HepG2 (cell line): Measurements from ENCODE around the gene SAMD14. TPM values are rescaled to one million over a fixed set of nuclear protein-coding genes. Genes with fewer than 3 reads are reported as not detected.

Experiments used
- CC2D1A ChIP-seq: sonication (generic); formaldehyde crosslinking; IDR thresholded peaks from 2 replicates; pipeline ENCODE4 v1.8.1; 2023; ENCODE audit warnings: mild to moderate bottlenecking, missing genetic modification reagents
- EP300 ChIP-seq, 3 experiments: sonication (generic) in 1 of 3; formaldehyde crosslinking in 1 of 3; IDR thresholded peaks; 2 replicates each; pipeline versions ENCODE4 v1.5.1 to v1.6.1; 2011 to 2020; ENCODE audit warnings: low read depth in 2 of 3, low read length in 2 of 3, borderline replicate concordance in 1 of 3, improper control_type of control experiment in 1 of 3, mild to moderate bottlenecking in 1 of 3, missing genetic modification reagents in 1 of 3, moderate library complexity in 1 of 3
- FOXA1 ChIP-seq, 2 experiments: fragments of 450-650 bp in 1 of 2; sonication (generic) in 1 of 2; formaldehyde crosslinking in 1 of 2; IDR thresholded peaks; 2 replicates each; pipeline versions ENCODE4 v1.4.0 to v1.6.1; 2016 to 2020; ENCODE audit warnings: missing genetic modification reagents in 1 of 2
- GPN1 ChIP-seq: sonication (generic); formaldehyde crosslinking; IDR thresholded peaks from 2 replicates; pipeline ENCODE4 v1.5.1; 2020; ENCODE audit warnings: missing genetic modification reagents, borderline replicate concordance
- KAT7 ChIP-seq: IDR thresholded peaks from 2 replicates; pipeline ENCODE4 v1.6.1; 2018; ENCODE audit warnings: borderline replicate concordance, missing compliant biosample characterization
- MEIS1 ChIP-seq: sonication (generic); formaldehyde crosslinking; IDR thresholded peaks from 2 replicates; pipeline ENCODE4 v1.9.0; 2021; ENCODE audit warnings: mild to moderate bottlenecking, missing genetic modification reagents, moderate library complexity, borderline replicate concordance
- MIER2 ChIP-seq: IDR thresholded peaks from 2 replicates; pipeline ENCODE4 v1.6.1; 2016; ENCODE audit warnings: missing biosample characterization, missing genetic modification reagents
- RXRA ChIP-seq: sonication (generic); formaldehyde crosslinking; IDR thresholded peaks from 2 replicates; pipeline ENCODE4 v1.5.1; 2020; ENCODE audit warnings: missing genetic modification reagents
- SIN3A ChIP-seq: IDR thresholded peaks from 2 replicates; pipeline ENCODE4 v1.6.1; 2011; ENCODE audit warnings: low read depth, mild to moderate bottlenecking, control low read depth, low read length, borderline replicate concordance
- TAF1 ChIP-seq: sonication (generic); formaldehyde crosslinking; IDR thresholded peaks from 2 replicates; pipeline ENCODE4 v1.4.0; 2020; ENCODE audit warnings: missing genetic modification reagents
- ZBTB7B ChIP-seq: sonication (generic); formaldehyde crosslinking; IDR thresholded peaks from 2 replicates; pipeline ENCODE4 v1.4.0; 2020; ENCODE audit warnings: missing genetic modification reagents
- ZFP90 ChIP-seq: sonication (generic); formaldehyde crosslinking; IDR thresholded peaks from 2 replicates; pipeline ENCODE4 v1.8.0; 2022; ENCODE audit warnings: missing genetic modification reagents, mild to moderate bottlenecking, inconsistent platforms, borderline replicate concordance
- ZFX ChIP-seq: sonication (generic); formaldehyde crosslinking; IDR thresholded peaks from 2 replicates; pipeline ENCODE4 v1.4.0; 2020; ENCODE audit warnings: mild to moderate bottlenecking, low read depth, missing genetic modification reagents, moderate library complexity
- ZNF124 ChIP-seq: sonication (generic); formaldehyde crosslinking; IDR thresholded peaks from 2 replicates; pipeline ENCODE4 v1.4.0; 2020; ENCODE audit warnings: missing genetic modification reagents
- ZNF234 ChIP-seq: sonication (generic); formaldehyde crosslinking; conservative IDR thresholded peaks from 2 replicates; pipeline ENCODE4 v1.5.1; 2020; ENCODE audit warnings: mild to moderate bottlenecking, missing genetic modification reagents
- ZNF367 ChIP-seq: sonication (generic); formaldehyde crosslinking; IDR thresholded peaks from 2 replicates; pipeline ENCODE4 v1.4.0; 2020; ENCODE audit warnings: missing genetic modification reagents, borderline replicate concordance
- ZNF501 ChIP-seq: sonication (generic); formaldehyde crosslinking; IDR thresholded peaks from 2 replicates; pipeline ENCODE4 v1.5.1; 2020; ENCODE audit warnings: mild to moderate bottlenecking, moderate library complexity, missing genetic modification reagents
- ZNF563 ChIP-seq: sonication (generic); formaldehyde crosslinking; IDR thresholded peaks from 2 replicates; pipeline ENCODE4 v1.8.0; 2022; ENCODE audit warnings: mild to moderate bottlenecking, moderate library complexity, missing genetic modification reagents
- ZNF615 ChIP-seq: sonication (generic); formaldehyde crosslinking; IDR thresholded peaks from 2 replicates; pipeline ENCODE4 v1.5.0; 2020; ENCODE audit warnings: mild to moderate bottlenecking, missing genetic modification reagents, borderline replicate concordance
- ZNF713 ChIP-seq: sonication (generic); formaldehyde crosslinking; IDR thresholded peaks from 2 replicates; pipeline ENCODE4 v1.4.0; 2020; ENCODE audit warnings: mild to moderate bottlenecking, missing genetic modification reagents
- ZNF768 ChIP-seq: sonication (generic); formaldehyde crosslinking; IDR thresholded peaks from 2 replicates; pipeline ENCODE4 v1.4.0; 2020; ENCODE audit warnings: missing genetic modification reagents
- ZNF883 ChIP-seq: sonication (generic); formaldehyde crosslinking; IDR thresholded peaks from 2 replicates; pipeline ENCODE4 v1.5.1; 2020; ENCODE audit warnings: mild to moderate bottlenecking, missing genetic modification reagents; ENCODE audit errors: not compliant biosample characterization
- polyA plus RNA-seq, 8 experiments: library from polyadenylated mRNA; depleted of rRNA in 3 of 8; stranded (reverse) in 7 of 8; unstranded in 1 of 8; fragments of >200 nt; fragmentation: Illumina TruSeq in 4 of 8; extraction: Trizol in 4 of 8; gene quantifications; 2 replicates each; pipeline versions ENCODE4 v1.2.1 to v1.2.3, GENCODE V29; 2011 to 2016; ENCODE audit warnings: low read depth in 4 of 8, missing spikeins in 1 of 8, mixed read lengths in 1 of 8; ENCODE audit not compliant: insufficient read depth in 1 of 8
- total RNA-seq, 5 experiments: library from RNA; depleted of rRNA; stranded (reverse); fragments of >200 nt; fragmentation: Illumina TruSeq; extraction: Trizol; gene quantifications; 2 replicates each; pipeline ENCODE4 v1.2.3, GENCODE V29; 2016; ENCODE audit warnings: low read depth in 1 of 5
- TF ChIP-seq, protein P1 (sequence below): sonication (generic); formaldehyde crosslinking; IDR thresholded peaks from 2 replicates; pipeline ENCODE4 v1.5.0; 2020; ENCODE audit warnings: missing genetic modification reagents, mild to moderate bottlenecking, borderline replicate concordance
- TF ChIP-seq, protein P2 (sequence below): sonication (generic); formaldehyde crosslinking; IDR thresholded peaks from 2 replicates; pipeline ENCODE4 v1.5.0; 2020; ENCODE audit warnings: mild to moderate bottlenecking, low read depth, missing genetic modification reagents, borderline replicate concordance
- TF ChIP-seq, protein P3 (sequence below): IDR thresholded peaks from 2 replicates; pipeline ENCODE4 v1.6.1; 2012; ENCODE audit warnings: low read depth, low read length, improper control_type of control experiment
- TF ChIP-seq, protein P4 (sequence below): sonication (generic); formaldehyde crosslinking; IDR thresholded peaks from 2 replicates; pipeline ENCODE4 v1.9.0; 2022; ENCODE audit warnings: missing genetic modification reagents, mild to moderate bottlenecking, borderline replicate concordance

The SAMD14 gene
- total and polyA plus RNA-seq, 2 of the 13 experiments (the other 11 are each of a cell fraction or from before 2014, with no cell fraction given) = 0.07 to 0.22 TPM

DNA sequence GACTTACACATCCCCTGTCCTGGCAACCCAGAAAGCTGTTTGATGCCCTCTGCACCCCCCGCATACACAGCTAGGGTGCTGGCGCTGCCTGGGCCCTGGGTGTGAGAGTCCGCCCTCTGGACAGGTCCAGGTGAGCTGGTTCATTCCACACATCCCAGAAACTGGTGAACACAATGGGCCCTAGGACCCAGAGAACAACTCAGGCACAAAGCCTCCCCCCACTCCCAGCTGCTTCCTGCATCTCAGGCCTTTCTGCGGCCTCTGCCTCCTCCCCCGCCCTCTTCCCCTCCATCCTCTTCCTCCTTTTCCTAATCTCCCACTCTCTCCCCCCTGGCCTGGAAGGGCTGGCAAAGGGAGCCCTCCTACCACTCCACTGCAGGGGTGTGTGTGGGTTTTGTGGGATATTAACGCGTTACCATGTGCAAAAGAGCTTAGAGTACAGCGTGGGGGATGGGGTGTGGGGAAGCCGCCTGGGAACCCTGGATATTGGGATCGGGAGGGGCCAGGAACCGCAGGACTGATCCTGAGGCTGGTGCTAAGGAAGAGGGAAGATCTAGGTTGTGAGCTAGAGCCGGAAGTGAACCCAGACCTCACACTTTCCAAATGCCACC lies 22.1 kb upstream of the SAMD14 start (continued):
- no peak for TF ChIP-seq MIER2
- TF ChIP-seq, protein P1, sequence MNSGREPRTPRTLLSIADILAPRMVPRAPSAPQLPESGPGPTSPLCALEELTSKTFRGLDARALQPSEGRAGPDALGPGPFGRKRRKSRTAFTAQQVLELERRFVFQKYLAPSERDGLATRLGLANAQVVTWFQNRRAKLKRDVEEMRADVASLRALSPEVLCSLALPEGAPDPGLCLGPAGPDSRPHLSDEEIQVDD (CRISPR knock-in tag) = no peak
- peak; percentile 38; the same call in 1 of the 2 replicates for TF ChIP-seq MEIS1
- no peak for TF ChIP-seq CC2D1A (CRISPR knock-in tag)
- no peak for TF ChIP-seq FOXA1 (IDR thresholded peaks at IDR 0.05)
- no peak for TF ChIP-seq FOXA1 (CRISPR knock-in tag; IDR thresholded peaks at IDR 0.05)
- TF ChIP-seq ZNF563 (CRISPR knock-in tag) = 0 out of 2 replicates have a peak, but pooled peaks have one; percentile 39
- TF ChIP-seq GPN1 (CRISPR knock-in tag) = no peak
- TF ChIP-seq TAF1 (CRISPR knock-in tag) = peak; percentile 20; the same call in 1 of the 2 replicates
- TF ChIP-seq ZNF234 (CRISPR knock-in tag) = 0 out of 2 replicates have a peak, but pooled peaks have one; percentile 58
- no peak for TF ChIP-seq ZNF367 (CRISPR knock-in tag)
- peak; percentile 94 for TF ChIP-seq ZFX (CRISPR knock-in tag)
- TF ChIP-seq ZFP90 (CRISPR knock-in tag) = no peak; the same call in 1 of the 2 replicates
- TF ChIP-seq ZNF615 = no peak
- 0 out of 2 replicates have a peak, but pooled peaks have one; percentile 58 for TF ChIP-seq KAT7
- peak in 1 of 2 experiments; percentile 40; a peak in 1 of 4 replicates for TF ChIP-seq EP300 (IDR thresholded peaks at IDR 0.05; ENCODE audit: low read depth in 2 of 2, low read length in 2 of 2)
- no peak for TF ChIP-seq EP300 (CRISPR knock-in tag; IDR thresholded peaks at IDR 0.05; ENCODE audit: borderline replicate concordance)
- TF ChIP-seq, protein P2, sequence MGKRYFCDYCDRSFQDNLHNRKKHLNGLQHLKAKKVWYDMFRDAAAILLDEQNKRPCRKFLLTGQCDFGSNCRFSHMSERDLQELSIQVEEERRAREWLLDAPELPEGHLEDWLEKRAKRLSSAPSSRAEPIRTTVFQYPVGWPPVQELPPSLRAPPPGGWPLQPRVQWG = no peak
- TF ChIP-seq ZNF768 = peak; percentile 65; the same call in 1 of the 2 replicates
- TF ChIP-seq SIN3A = no peak; the same call in 1 of the 2 replicates
- peak; percentile 82; the same call in 1 of the 2 replicates for TF ChIP-seq ZNF501
- no peak for TF ChIP-seq ZNF124 (CRISPR knock-in tag)
- TF ChIP-seq ZNF883 (CRISPR knock-in tag) = no peak
- TF ChIP-seq ZNF713 (CRISPR knock-in tag) = no peak
- TF ChIP-seq RXRA (CRISPR knock-in tag) = peak; percentile 44; the same call in 1 of the 2 replicates
- TF ChIP-seq, protein P3, sequence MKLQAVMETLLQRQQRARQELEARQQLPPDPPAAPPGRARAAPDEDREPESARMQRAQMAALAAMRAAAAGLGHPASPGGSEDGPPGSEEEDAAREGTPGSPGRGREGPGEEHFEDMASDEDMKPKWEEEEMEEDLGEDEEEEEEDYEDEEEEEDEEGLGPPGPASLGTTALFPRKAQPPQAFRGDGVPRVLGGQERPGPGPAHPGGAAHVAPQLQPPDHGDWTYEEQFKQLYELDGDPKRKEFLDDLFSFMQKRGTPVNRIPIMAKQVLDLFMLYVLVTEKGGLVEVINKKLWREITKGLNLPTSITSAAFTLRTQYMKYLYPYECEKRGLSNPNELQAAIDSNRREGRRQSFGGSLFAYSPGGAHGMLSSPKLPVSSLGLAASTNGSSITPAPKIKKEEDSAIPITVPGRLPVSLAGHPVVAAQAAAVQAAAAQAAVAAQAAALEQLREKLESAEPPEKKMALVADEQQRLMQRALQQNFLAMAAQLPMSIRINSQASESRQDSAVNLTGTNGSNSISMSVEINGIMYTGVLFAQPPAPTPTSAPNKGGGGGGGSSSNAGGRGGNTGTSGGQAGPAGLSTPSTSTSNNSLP = no peak
- TF ChIP-seq, protein P4, sequence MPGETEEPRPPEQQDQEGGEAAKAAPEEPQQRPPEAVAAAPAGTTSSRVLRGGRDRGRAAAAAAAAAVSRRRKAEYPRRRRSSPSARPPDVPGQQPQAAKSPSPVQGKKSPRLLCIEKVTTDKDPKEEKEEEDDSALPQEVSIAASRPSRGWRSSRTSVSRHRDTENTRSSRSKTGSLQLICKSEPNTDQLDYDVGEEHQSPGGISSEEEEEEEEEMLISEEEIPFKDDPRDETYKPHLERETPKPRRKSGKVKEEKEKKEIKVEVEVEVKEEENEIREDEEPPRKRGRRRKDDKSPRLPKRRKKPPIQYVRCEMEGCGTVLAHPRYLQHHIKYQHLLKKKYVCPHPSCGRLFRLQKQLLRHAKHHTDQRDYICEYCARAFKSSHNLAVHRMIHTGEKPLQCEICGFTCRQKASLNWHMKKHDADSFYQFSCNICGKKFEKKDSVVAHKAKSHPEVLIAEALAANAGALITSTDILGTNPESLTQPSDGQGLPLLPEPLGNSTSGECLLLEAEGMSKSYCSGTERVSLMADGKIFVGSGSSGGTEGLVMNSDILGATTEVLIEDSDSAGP (CRISPR knock-in tag) = peak; percentile 98
- peak; percentile 48; the same call in 1 of the 2 replicates for TF ChIP-seq ZBTB7B (CRISPR knock-in tag)
